Nephron progenitor cell (in vitro differentiated cells): ENCODE data around the gene TBC1D2.

Source experiments
- DNase-seq: peaks from one replicate; pipeline ENCODE4 v3.0.0; 2021
- H3K27ac Mint-ChIP-seq: 2 replicates; pipeline ENCODE4 v1.8.0; 2021; ENCODE audit warnings: mild to moderate bottlenecking, moderate library complexity, mixed read lengths
- H3K27me3 Mint-ChIP-seq: 2 replicates; pipeline ENCODE4 v1.8.0; 2021; ENCODE audit warnings: mild to moderate bottlenecking, low read depth, mixed read lengths; ENCODE audit not compliant: poor library complexity
- H3K36me3 Mint-ChIP-seq: 2 replicates; pipeline ENCODE4 v1.8.0; 2021; ENCODE audit warnings: low read depth, mixed read lengths
- H3K4me1 Mint-ChIP-seq: 2 replicates; pipeline ENCODE4 v1.8.0; 2021; ENCODE audit warnings: mixed read lengths
- H3K4me3 Mint-ChIP-seq: 2 replicates; pipeline ENCODE4 v1.8.0; 2021; ENCODE audit warnings: mild to moderate bottlenecking, moderate library complexity, mixed read lengths
- H3K9me3 Mint-ChIP-seq: 2 replicates; pipeline ENCODE4 v1.8.0; 2021; ENCODE audit warnings: mild to moderate bottlenecking, moderate library complexity, mixed read lengths
- TF ChIP-seq, protein P1 (sequence below): fragments of 200-600 bp; sonication (generic); IDR thresholded peaks from 2 replicates; pipeline ENCODE4 v1.5.0; 2021; ENCODE audit warnings: antibody characterized with exemption

TBC1D2 gene

DNA sequence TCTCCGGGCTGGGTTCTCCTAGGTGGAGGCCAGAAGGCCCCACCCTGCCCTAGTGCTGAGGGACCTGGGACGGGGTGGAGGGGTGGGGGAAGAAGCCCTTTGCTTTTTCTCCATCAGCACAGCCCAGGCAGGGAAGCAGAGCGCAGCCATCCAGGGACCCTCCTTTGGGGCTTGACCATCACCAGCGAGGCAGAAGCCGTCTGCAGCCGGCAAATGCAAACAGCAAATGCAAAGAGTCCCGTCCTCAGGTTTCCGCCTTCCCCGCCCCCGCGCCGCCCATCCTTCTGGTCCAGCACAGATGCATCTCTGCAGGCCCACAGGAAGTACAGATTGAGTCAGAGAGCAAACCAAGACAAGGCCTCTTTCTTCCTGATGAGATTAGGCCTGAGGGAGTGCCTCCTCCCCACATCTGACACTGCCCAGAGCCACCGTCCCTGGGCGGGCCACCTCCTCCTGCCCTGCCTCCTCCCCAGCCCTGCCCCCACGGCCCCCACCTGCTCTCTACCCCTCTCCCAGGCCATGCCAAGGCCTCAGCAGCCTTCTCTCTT is 86.4 kb downstream of the TBC1D2 start:
- H3K27me3 Mint-ChIP-seq = peaks cover 20% of the 10 kb centered on the region
- H3K9me3 Mint-ChIP-seq = no peaks in the 10 kb centered on the region
- H3K4me1 Mint-ChIP-seq = peaks cover 51% of the 10 kb centered on the region
- DNase-seq = peak; percentile 64
- H3K36me3 Mint-ChIP-seq = no peaks in the 10 kb centered on the region
- H3K4me3 Mint-ChIP-seq = no peak overlapping the region
- no peak overlapping the region for H3K27ac Mint-ChIP-seq
- TF ChIP-seq, protein P1, sequence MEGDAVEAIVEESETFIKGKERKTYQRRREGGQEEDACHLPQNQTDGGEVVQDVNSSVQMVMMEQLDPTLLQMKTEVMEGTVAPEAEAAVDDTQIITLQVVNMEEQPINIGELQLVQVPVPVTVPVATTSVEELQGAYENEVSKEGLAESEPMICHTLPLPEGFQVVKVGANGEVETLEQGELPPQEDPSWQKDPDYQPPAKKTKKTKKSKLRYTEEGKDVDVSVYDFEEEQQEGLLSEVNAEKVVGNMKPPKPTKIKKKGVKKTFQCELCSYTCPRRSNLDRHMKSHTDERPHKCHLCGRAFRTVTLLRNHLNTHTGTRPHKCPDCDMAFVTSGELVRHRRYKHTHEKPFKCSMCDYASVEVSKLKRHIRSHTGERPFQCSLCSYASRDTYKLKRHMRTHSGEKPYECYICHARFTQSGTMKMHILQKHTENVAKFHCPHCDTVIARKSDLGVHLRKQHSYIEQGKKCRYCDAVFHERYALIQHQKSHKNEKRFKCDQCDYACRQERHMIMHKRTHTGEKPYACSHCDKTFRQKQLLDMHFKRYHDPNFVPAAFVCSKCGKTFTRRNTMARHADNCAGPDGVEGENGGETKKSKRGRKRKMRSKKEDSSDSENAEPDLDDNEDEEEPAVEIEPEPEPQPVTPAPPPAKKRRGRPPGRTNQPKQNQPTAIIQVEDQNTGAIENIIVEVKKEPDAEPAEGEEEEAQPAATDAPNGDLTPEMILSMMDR = no peak

DNA sequence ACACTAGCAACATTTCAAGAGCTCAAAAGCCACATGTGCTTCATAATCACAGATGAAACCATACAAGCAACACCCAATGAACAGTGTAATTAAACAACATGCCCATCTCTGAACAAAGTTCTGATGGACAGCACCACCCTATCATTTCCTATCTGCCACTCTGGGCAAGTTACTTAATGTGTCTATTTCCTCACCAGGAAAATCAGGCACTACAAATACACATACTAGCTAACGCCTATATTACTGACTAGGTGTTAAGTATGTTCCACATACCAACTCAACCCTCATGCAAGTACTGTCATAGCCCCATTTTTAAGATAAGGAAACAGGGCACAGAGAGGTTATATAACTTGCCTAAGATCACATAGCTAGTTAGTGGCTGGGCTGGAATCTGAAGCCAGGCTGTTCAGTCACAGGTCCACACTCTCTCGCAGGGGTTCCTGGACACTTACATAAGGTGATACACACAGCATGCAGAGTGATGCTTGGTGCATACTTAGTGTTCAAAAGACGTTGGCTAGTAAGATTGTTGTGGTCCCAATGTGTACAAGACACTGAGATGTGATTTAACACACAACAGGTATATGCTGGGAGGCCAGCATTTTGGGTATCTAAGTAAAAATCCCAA is 87.2 kb downstream of the TBC1D2 start:
- no peak for DNase-seq
- Mint-ChIP-seq H3K27me3 (peaks cover 20% of the 10 kb centered on the region), H3K9me3 (no peaks in the 10 kb centered on the region), H3K4me1 (peaks cover 43% of the 10 kb centered on the region), H3K27ac (no peak overlapping the region), H3K36me3 (no peaks in the 10 kb centered on the region), H3K4me3 (no peak overlapping the region)
- TF ChIP-seq, protein P1 = no peak

DNA sequence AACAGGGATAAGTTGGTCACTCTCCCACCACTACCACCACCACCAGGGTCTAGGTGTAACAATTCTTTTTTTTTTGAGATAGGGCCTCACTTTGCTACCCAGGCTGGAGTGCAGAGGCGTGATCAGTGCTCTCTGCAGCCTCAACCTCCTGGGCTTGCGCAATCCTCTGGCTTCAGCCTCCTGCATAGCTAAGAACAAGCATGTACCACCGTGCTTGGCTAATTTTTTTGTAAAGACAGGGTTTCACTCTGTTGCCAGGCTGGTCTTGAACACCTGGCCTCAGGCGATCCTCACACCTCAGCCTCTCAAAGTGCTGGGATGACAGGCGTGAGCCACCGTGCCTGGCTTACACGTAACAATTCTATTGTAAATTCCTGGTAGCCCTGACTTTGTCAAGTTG is 90.5 kb downstream of the TBC1D2 start:
- DNase-seq = no peak
- Mint-ChIP-seq H3K36me3 (no peaks in the 10 kb centered on the region), H3K27me3 (peaks cover 17% of the 10 kb centered on the region), H3K4me3 (no peak overlapping the region), H3K4me1 (peaks cover 11% of the 10 kb centered on the region), H3K27ac (no peak overlapping the region), H3K9me3 (no peaks in the 10 kb centered on the region)
- TF ChIP-seq, protein P1 = no peak

DNA sequence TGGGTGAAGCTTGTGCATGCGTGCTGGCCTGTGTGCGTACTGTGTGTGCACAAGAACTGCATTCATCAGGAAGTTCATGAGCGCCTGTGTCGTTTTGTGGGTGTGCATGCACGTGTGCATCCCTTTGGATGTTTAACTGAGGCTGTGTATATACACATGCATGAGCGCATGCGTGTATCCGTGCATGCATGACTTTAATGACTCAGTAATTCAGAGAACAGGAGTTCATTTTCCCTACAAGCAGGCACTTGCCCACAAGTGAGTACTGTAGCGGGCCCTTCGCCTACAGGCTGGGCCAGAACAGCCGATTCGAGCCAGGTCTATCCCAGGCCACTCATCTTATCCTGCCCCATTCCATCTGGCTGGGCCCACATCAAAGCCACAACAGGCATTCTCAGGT is 92.8 kb downstream of the TBC1D2 start:
- Mint-ChIP-seq H3K27ac (no peak overlapping the region), H3K36me3 (no peaks in the 10 kb centered on the region), H3K4me1 (no peaks in the 10 kb centered on the region), H3K4me3 (no peak overlapping the region), H3K27me3 (peaks cover 14% of the 10 kb centered on the region), H3K9me3 (no peaks in the 10 kb centered on the region)
- TF ChIP-seq, protein P1 = no peak
- DNase-seq = no peak

DNA sequence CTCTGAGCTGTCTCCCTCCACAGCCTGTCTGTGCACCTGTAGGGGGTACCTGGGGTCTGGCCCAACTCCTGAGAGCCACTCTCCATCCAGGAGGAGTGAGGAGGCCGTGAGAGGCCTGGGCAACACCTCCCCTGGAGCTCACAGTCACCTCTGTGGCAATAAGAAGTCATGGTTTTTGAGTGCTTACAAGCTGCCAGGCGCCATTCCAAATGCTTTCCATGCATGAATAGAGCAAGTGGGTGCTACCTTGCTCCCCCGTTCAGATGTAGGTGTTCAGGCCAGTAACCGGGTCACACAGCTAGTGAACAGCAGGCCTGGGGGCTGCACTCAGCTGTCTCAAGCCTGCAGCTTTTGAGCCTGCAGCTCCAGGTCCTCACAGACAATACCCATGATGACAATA is 93.6 kb downstream of the TBC1D2 start:
- H3K4me3 Mint-ChIP-seq = no peak overlapping the region
- no peak overlapping the region for H3K27ac Mint-ChIP-seq
- DNase-seq = no peak
- H3K36me3 Mint-ChIP-seq = no peaks in the 10 kb centered on the region
- peaks cover 14% of the 10 kb centered on the region for H3K27me3 Mint-ChIP-seq
- no peaks in the 10 kb centered on the region for H3K4me1 Mint-ChIP-seq
- H3K9me3 Mint-ChIP-seq = no peaks in the 10 kb centered on the region
- TF ChIP-seq, protein P1 = no peak

DNA sequence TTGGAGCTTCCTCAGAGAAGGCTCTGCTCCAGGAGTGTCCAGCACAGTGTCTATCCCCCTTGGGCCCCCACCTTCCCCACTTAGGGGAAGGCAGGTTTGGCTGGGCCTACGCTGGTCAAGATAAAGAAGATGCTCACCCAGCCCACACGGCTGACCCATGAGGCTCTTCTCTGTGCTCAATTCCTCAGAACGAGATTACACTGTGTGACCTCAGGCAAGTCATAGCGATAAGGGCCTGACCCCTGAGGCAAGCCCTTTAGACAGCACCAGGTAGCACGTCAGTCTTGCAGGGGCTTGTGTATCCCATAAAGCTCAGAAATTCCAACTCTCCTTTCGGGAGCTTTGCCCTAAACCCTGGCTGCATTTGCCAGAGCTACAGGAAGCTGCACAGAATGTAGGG is 95.7 kb downstream of the TBC1D2 start:
- no peak for DNase-seq
- Mint-ChIP-seq H3K36me3 (no peaks in the 10 kb centered on the region), H3K9me3 (no peaks in the 10 kb centered on the region), H3K27me3 (peaks cover 7% of the 10 kb centered on the region), H3K4me3 (no peak overlapping the region), H3K27ac (peak overlapping the region; percentile 49), H3K4me1 (no peaks in the 10 kb centered on the region)
- TF ChIP-seq, protein P1 = no peak
